H9 (cell line): Measurements from ENCODE around the gene AGO3. TPM values are rescaled to one million over a fixed set of nuclear protein-coding genes. Genes with fewer than 3 reads are reported as not detected.
A peak's percentile ranks its signal among the peaks of the same experiment; 100 is the strongest.

Experiments
- DNase-seq: peaks from one replicate; pipeline ENCODE4 v3.0.0-alpha.2; 2017
- H2AFZ ChIP-seq: one replicate; pipeline ENCODE4 v1.6.1; 2013; ENCODE audit warnings: mild to moderate bottlenecking, low read length, control low read depth, moderate library complexity
- H2AK5ac ChIP-seq: 2 replicates; pipeline ENCODE4 v1.6.1; 2013; ENCODE audit warnings: low read length, control low read depth, mixed read lengths; ENCODE audit not compliant: insufficient read length
- H2BK120ac ChIP-seq: one replicate; pipeline ENCODE4 v1.6.1; 2013; ENCODE audit warnings: low read depth, mild to moderate bottlenecking, low read length, control low read depth, inconsistent platforms; ENCODE audit not compliant: poor library complexity, severe bottlenecking
- H2BK12ac ChIP-seq: 2 replicates; pipeline ENCODE4 v1.6.1; 2013; ENCODE audit warnings: low read length, control low read depth, mixed read lengths, low read depth; ENCODE audit not compliant: insufficient read length
- H2BK15ac ChIP-seq: 2 replicates; pipeline ENCODE4 v1.6.1; 2013; ENCODE audit warnings: low read depth, low read length, control low read depth
- H2BK20ac ChIP-seq: one replicate; pipeline ENCODE4 v1.6.1; 2013; ENCODE audit warnings: low read depth, mild to moderate bottlenecking, low read length, control low read depth, inconsistent platforms; ENCODE audit not compliant: poor library complexity, severe bottlenecking
- H2BK5ac ChIP-seq: 2 replicates; pipeline ENCODE4 v1.6.1; 2013; ENCODE audit warnings: low read length, control low read depth, mixed read lengths; ENCODE audit not compliant: insufficient read length
- H3K14ac ChIP-seq: 2 replicates; pipeline ENCODE4 v1.6.1; 2013; ENCODE audit warnings: low read length, control low read depth; ENCODE audit not compliant: insufficient read depth
- H3K18ac ChIP-seq: 2 replicates; pipeline ENCODE4 v1.6.1; 2013; ENCODE audit warnings: low read depth, mild to moderate bottlenecking, mixed read lengths, low read length, control low read depth; ENCODE audit not compliant: insufficient read length
- H3K23ac ChIP-seq: 2 replicates; pipeline ENCODE4 v1.6.1; 2013; ENCODE audit warnings: low read length, control low read depth, mixed read lengths, low read depth; ENCODE audit not compliant: insufficient read length
- H3K23me2 ChIP-seq: 2 replicates; pipeline ENCODE4 v1.6.1; 2013; ENCODE audit warnings: low read depth, mild to moderate bottlenecking, mixed read lengths, low read length, control low read depth; ENCODE audit not compliant: insufficient read length, poor library complexity, severe bottlenecking
- H3K27ac ChIP-seq: 2 replicates; pipeline ENCODE4 v1.5.1; 2013; ENCODE audit warnings: low read length, control low read depth, mixed read lengths, low read depth; ENCODE audit not compliant: insufficient read length
- H3K27me3 ChIP-seq: 2 replicates; pipeline ENCODE4 v1.6.1; 2013; ENCODE audit warnings: low read length, control low read depth, inconsistent platforms; ENCODE audit not compliant: insufficient read depth
- H3K4ac ChIP-seq: 2 replicates; pipeline ENCODE4 v1.6.1; 2013; ENCODE audit warnings: low read depth, mild to moderate bottlenecking, control low read depth, inconsistent platforms, low read length, moderate library complexity
- H3K4me1 ChIP-seq: 2 replicates; pipeline ENCODE4 v1.6.1; 2013; ENCODE audit warnings: low read length, control low read depth, inconsistent platforms; ENCODE audit not compliant: insufficient read depth
- H3K4me2 ChIP-seq: 2 replicates; pipeline ENCODE4 v1.6.1; 2013; ENCODE audit warnings: low read length, control low read depth, mixed read lengths; ENCODE audit not compliant: insufficient read length, insufficient read depth
- H3K56ac ChIP-seq: 2 replicates; pipeline ENCODE4 v1.6.1; 2013; ENCODE audit warnings: low read depth, mild to moderate bottlenecking, mixed read lengths, low read length, control low read depth; ENCODE audit not compliant: insufficient read length
- H3K79me1 ChIP-seq: 2 replicates; pipeline ENCODE4 v1.6.1; 2013; ENCODE audit warnings: low read depth, mild to moderate bottlenecking, moderate library complexity, low read length, control low read depth, inconsistent platforms; ENCODE audit not compliant: insufficient read depth, poor library complexity, severe bottlenecking
- H3K79me2 ChIP-seq: 2 replicates; pipeline ENCODE4 v1.6.1; 2013; ENCODE audit warnings: low read length, control low read depth, inconsistent platforms; ENCODE audit not compliant: insufficient read depth
- H3K9ac ChIP-seq: 2 replicates; pipeline ENCODE4 v1.6.1; 2013; ENCODE audit warnings: low read length, control low read depth, mixed read lengths; ENCODE audit not compliant: insufficient read length; ENCODE audit errors: extremely low read depth
- H3K9me3 ChIP-seq: one replicate; pipeline ENCODE4 v1.6.1; 2013; ENCODE audit warnings: low read depth, low read length, inconsistent platforms; ENCODE audit not compliant: control insufficient read depth
- H3T11ph ChIP-seq: one replicate; pipeline ENCODE4 v1.6.1; 2013; ENCODE audit warnings: mild to moderate bottlenecking, low read length, control low read depth, inconsistent platforms
- H4K20me1 ChIP-seq: one replicate; pipeline ENCODE4 v1.6.1; 2013; ENCODE audit not compliant: control insufficient read depth, insufficient read length, insufficient read depth
- H4K5ac ChIP-seq: 2 replicates; pipeline ENCODE4 v1.6.1; 2013; ENCODE audit warnings: low read depth, mild to moderate bottlenecking, mixed read lengths, low read length, control low read depth; ENCODE audit not compliant: insufficient read length
- H4K8ac ChIP-seq: replicated peaks from 2 replicates; pipeline ENCODE4 v1.6.1; 2013; ENCODE audit warnings: low read length, control low read depth, mixed read lengths, low read depth; ENCODE audit not compliant: insufficient read length
- H4K91ac ChIP-seq: 2 replicates; pipeline ENCODE4 v1.6.1; 2013; ENCODE audit warnings: low read depth, mild to moderate bottlenecking, moderate library complexity, mixed read lengths, low read length, control low read depth; ENCODE audit not compliant: insufficient read length
- H3K27ac Mint-ChIP-seq, 3 experiments: 2 replicates in 2 of 3; 3 replicates in 1 of 3; pipeline ENCODE4 v1.8.0; 2020 to 2021; ENCODE audit warnings: mixed read lengths in 3 of 3, mild to moderate bottlenecking in 1 of 3, moderate library complexity in 1 of 3
- H3K27me3 Mint-ChIP-seq: 2 replicates; pipeline ENCODE4 v1.8.0; 2021; ENCODE audit warnings: low read depth, mild to moderate bottlenecking, moderate library complexity, mixed read lengths
- H3K36me3 Mint-ChIP-seq, 3 experiments: 2 replicates in 2 of 3; 3 replicates in 1 of 3; pipeline ENCODE4 v1.8.0; 2020 to 2021; ENCODE audit warnings: low read depth in 3 of 3, mixed read lengths in 3 of 3; ENCODE audit not compliant: insufficient read depth in 1 of 3
- H3K4me1 Mint-ChIP-seq, 2 experiments: 2 replicates each; pipeline ENCODE4 v1.8.0; 2020; ENCODE audit warnings: mixed read lengths in 2 of 2
- H3K4me3 Mint-ChIP-seq, 2 experiments: 2 replicates in 1 of 2; 3 replicates in 1 of 2; pipeline ENCODE4 v1.8.0; 2020 to 2021; ENCODE audit warnings: mild to moderate bottlenecking in 2 of 2, mixed read lengths in 2 of 2, moderate library complexity in 1 of 2
- H3K9me3 Mint-ChIP-seq, 2 experiments: 2 replicates in 1 of 2; 3 replicates in 1 of 2; pipeline ENCODE4 v1.8.0; 2020; ENCODE audit warnings: mild to moderate bottlenecking in 2 of 2, mixed read lengths in 2 of 2, moderate library complexity in 1 of 2
- WGBS: extraction: QIAGEN DNeasy Blood & Tissue Kit; methylation state at CpG from one replicate; pipeline ENCODE4 v1.1.7; 2013; ENCODE audit warnings: missing lambda C conversion rate, low lambda C conversion rate, mixed read lengths; ENCODE audit not compliant: insufficient read length; ENCODE audit errors: extremely low coverage; 5-methylcytosine and 5-hydroxymethylcytosine counted together
- total RNA-seq: library from RNA; stranded (reverse); gene quantifications from 2 replicates; pipeline ENCODE4 v1.2.1, GENCODE V29; 2021
- TF ChIP-seq, protein P1 (sequence below): fragments of 200-600 bp; sonication (generic); conservative IDR thresholded peaks from 3 replicates; pipeline ENCODE4 v1.8.0; 2021; ENCODE audit warnings: antibody characterized with exemption, mild to moderate bottlenecking

The AGO3 gene
- total RNA-seq, 1 experiment from 2014 or later, result 27.0 TPM

DNA sequence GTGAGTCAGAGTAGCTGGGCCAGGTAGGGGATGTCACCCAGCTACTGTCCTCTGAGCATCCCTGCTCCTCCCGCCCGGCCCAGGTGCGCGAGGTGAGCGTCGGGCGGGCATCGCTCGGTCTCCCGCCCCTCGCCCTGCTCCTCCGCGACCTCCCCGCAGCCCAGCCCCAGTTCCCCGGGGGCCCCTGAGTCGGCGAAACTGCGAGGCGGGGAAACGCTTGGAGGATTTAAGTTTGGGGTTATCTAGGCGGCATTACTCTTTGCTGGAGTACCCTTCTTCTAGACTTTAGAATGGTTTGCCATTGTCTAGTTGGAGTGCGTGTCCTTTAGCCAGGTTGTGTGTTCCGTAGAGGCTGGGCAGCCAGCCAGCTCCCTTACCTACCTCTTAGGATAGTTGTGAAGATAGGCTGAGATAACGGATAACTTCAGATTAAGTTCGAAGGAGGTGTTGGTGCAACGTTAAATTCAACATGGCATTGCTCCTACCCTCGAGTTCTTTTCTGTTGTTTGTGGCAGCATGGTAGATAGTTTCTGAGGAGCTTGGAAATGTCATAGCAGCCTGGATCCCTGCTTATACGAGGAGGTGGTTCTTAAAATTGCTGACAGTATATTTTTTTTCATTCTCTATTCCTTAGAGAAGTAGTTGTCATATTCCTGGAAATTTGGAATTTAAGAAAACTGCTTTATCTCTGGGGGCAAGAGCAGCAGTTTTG, 697 bp downstream of the AGO3 start:
- H3K27me3 ChIP-seq, result no peaks in the 10 kb centered on the region

More for the DNA sequence above, 697 bp downstream of the AGO3 start:
- Mint-ChIP-seq H3K4me3 (peak overlapping the region; percentile 94 to 98), H3K36me3 (peaks cover 0 to 3% (median 2%) of the 10 kb centered on the region in 3 experiments; a peak in 3 of 7 replicates), H3K27ac (peak overlapping the region; percentile 93 to 97 (median 94)), H3K9me3 (no peaks in the 10 kb centered on the region), H3K4me1 (peaks cover 28 to 32% of the 10 kb centered on the region in 2 experiments), H3K27me3 (no peaks in the 10 kb centered on the region; the same call in 1 of the 2 replicates)
- Histone ChIP-seq H3K18ac (peak overlapping the region; percentile 49), H4K5ac (no peak overlapping the region), H4K8ac (no peak overlapping the region), H3K23ac (no peak overlapping the region), H4K91ac (no peak overlapping the region), H2AFZ (no peak overlapping the region), H3K23me2 (peaks cover 11% of the 10 kb centered on the region), H3K79me1 (no peaks in the 10 kb centered on the region), H3K27ac (peak overlapping the region; percentile 58), H2AK5ac (no peak overlapping the region), H2BK120ac (no peak overlapping the region), H3K79me2 (peaks cover 18% of the 10 kb centered on the region; the same call in 1 of the 2 replicates), H3K56ac (no peak overlapping the region), H3K4me2 (peak overlapping the region; percentile 97), H2BK5ac (no peak overlapping the region), H3K4ac (no peak overlapping the region), H3T11ph (no peak overlapping the region), H2BK12ac (no peak overlapping the region), H3K9me3 (no peaks in the 10 kb centered on the region), H3K14ac (peak overlapping the region; percentile 71), H3K4me1 (no peaks in the 10 kb centered on the region), H3K9ac (peak overlapping the region; percentile 88), H2BK15ac (no peak overlapping the region), H4K20me1 (no peaks in the 10 kb centered on the region), H2BK20ac (no peak overlapping the region)
- TF ChIP-seq, protein P1, sequence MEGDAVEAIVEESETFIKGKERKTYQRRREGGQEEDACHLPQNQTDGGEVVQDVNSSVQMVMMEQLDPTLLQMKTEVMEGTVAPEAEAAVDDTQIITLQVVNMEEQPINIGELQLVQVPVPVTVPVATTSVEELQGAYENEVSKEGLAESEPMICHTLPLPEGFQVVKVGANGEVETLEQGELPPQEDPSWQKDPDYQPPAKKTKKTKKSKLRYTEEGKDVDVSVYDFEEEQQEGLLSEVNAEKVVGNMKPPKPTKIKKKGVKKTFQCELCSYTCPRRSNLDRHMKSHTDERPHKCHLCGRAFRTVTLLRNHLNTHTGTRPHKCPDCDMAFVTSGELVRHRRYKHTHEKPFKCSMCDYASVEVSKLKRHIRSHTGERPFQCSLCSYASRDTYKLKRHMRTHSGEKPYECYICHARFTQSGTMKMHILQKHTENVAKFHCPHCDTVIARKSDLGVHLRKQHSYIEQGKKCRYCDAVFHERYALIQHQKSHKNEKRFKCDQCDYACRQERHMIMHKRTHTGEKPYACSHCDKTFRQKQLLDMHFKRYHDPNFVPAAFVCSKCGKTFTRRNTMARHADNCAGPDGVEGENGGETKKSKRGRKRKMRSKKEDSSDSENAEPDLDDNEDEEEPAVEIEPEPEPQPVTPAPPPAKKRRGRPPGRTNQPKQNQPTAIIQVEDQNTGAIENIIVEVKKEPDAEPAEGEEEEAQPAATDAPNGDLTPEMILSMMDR, result no peak
- DNase-seq, result no peak
- no CpG with 5 or more reads among the region's 28 CpGs for WGBS
